H1 (cell line): ENCODE data around the gene CCDC183. TPM values are rescaled to one million over a fixed set of nuclear protein-coding genes. Genes with fewer than 3 reads are reported as not detected.

Experiments used
- CTCF ChIA-PET: fragments of 300-600 bp; sonication (Branson Sonifier 250); formaldehyde crosslinking; loops from one replicate; lab custom pipeline; 2021; ENCODE audit not compliant: partially characterized antibody; lab: Charles Lee
- POLR2A ChIA-PET: fragments of 300-600 bp; sonication (Branson Sonifier 250); formaldehyde crosslinking; loops from one replicate; lab custom pipeline; 2021; ENCODE audit warnings: inconsistent platforms; ENCODE audit not compliant: partially characterized antibody; lab: Charles Lee
- DNase-seq, 2 experiments: peaks; one replicate each; pipeline versions ENCODE4 v3.0.0 to v3.0.0-alpha.2; 2010 to 2022; ENCODE audit warnings: low spot score in 2 of 2, low read depth in 1 of 2, mixed read lengths in 1 of 2
- FAIRE-seq: peaks from 2 replicates; lab custom pipeline; 2011; peaks lifted over from hg19 to GRCh38; lab: Jason Lieb, UNC
- H2AFZ ChIP-seq: 2 replicates; pipeline ENCODE4 v1.8.1; 2012; ENCODE audit warnings: low read length, inconsistent platforms
- H2AK5ac ChIP-seq: 2 replicates; pipeline ENCODE4 v1.6.1; 2013; ENCODE audit warnings: low read depth, low read length
- H2BK120ac ChIP-seq: replicated peaks from 2 replicates; pipeline ENCODE3; 2013; ENCODE audit warnings: low read depth, low read length, inconsistent platforms
- H2BK12ac ChIP-seq: 2 replicates; pipeline ENCODE4 v1.6.1; 2013; ENCODE audit warnings: low read depth, low read length
- H2BK15ac ChIP-seq: 2 replicates; pipeline ENCODE4 v1.6.1; 2013; ENCODE audit warnings: low read length
- H2BK20ac ChIP-seq: 2 replicates; pipeline ENCODE4 v1.6.1; 2013; ENCODE audit warnings: low read length
- H2BK5ac ChIP-seq: 2 replicates; pipeline ENCODE4 v1.6.1; 2013; ENCODE audit warnings: low read depth, low read length
- H3K14ac ChIP-seq: 2 replicates; pipeline ENCODE4 v1.6.1; 2013; ENCODE audit warnings: inconsistent platforms; ENCODE audit not compliant: insufficient read length
- H3K18ac ChIP-seq: 2 replicates; pipeline ENCODE4 v1.6.1; 2013; ENCODE audit warnings: low read length; ENCODE audit errors: extremely low read depth
- H3K23ac ChIP-seq: 2 replicates; pipeline ENCODE4 v1.6.1; 2013; ENCODE audit warnings: inconsistent platforms; ENCODE audit not compliant: insufficient read length
- H3K23me2 ChIP-seq: 2 replicates; pipeline ENCODE4 v1.6.1; 2013; ENCODE audit warnings: low read depth, low read length
- H3K27ac ChIP-seq: 2 replicates; pipeline ENCODE4 v1.6.1; 2011; ENCODE audit warnings: low read depth, low read length, inconsistent platforms
- H3K27me3 ChIP-seq, 4 experiments: replicated peaks in 1 of 4; 1 replicate in 1 of 4; 2 replicates in 3 of 4; pipeline versions ENCODE4 v1.6.1 to v1.8.1; 2011 to 2013; ENCODE audit warnings: low read length in 3 of 4, mild to moderate bottlenecking in 3 of 4, inconsistent platforms in 2 of 4, mixed read lengths in 2 of 4, moderate library complexity in 1 of 4; ENCODE audit not compliant: control insufficient read depth in 3 of 4, insufficient read depth in 3 of 4; ENCODE audit errors: extremely low read depth in 1 of 4
- H3K36me3 ChIP-seq, 4 experiments: 2 replicates each; pipeline versions ENCODE4 v1.6.1 to v1.8.1; 2011 to 2013; ENCODE audit warnings: mild to moderate bottlenecking in 4 of 4, low read length in 3 of 4, moderate library complexity in 2 of 4, control low read depth in 1 of 4, inconsistent platforms in 1 of 4; ENCODE audit not compliant: insufficient read depth in 4 of 4, control insufficient read depth in 2 of 4
- H3K4ac ChIP-seq: replicated peaks from 2 replicates; pipeline ENCODE3; 2013; ENCODE audit warnings: low read length, low read depth, mixed read lengths, inconsistent platforms; ENCODE audit not compliant: insufficient read length
- H3K4me1 ChIP-seq, 4 experiments: replicated peaks in 1 of 4; 1 replicate in 1 of 4; 2 replicates in 3 of 4; pipeline versions ENCODE4 v1.6.1 to v1.8.1; 2011 to 2013; ENCODE audit warnings: low read length in 3 of 4, inconsistent platforms in 2 of 4, mixed read lengths in 1 of 4; ENCODE audit not compliant: insufficient read depth in 4 of 4, control insufficient read depth in 3 of 4
- H3K4me2 ChIP-seq, 2 experiments: 2 replicates each; pipeline versions ENCODE4 v1.6.1 to v1.8.1; 2011 to 2013; ENCODE audit warnings: low read depth in 2 of 2, low read length in 2 of 2, control low read depth in 1 of 2, inconsistent platforms in 1 of 2, mild to moderate bottlenecking in 1 of 2; ENCODE audit not compliant: insufficient read depth in 1 of 2
- H3K4me3 ChIP-seq, 4 experiments: fragments of 200-600, 300-600 bp in 1 of 4; sonication (generic), shearing (Covaris generic), sonication (Bioruptor Twin) in 1 of 4; 2 replicates each; pipeline versions ENCODE4 v1.5.1 to v1.8.1; 2011 to 2016; ENCODE audit warnings: low read length in 4 of 4, low read depth in 3 of 4, control low read depth in 2 of 4, inconsistent platforms in 2 of 4, mild to moderate bottlenecking in 2 of 4, mixed read lengths in 1 of 4, moderate library complexity in 1 of 4; ENCODE audit not compliant: insufficient read depth in 2 of 4; ENCODE audit errors: extremely low read depth in 1 of 4
- H3K56ac ChIP-seq: replicated peaks from 2 replicates; pipeline ENCODE3; 2013; ENCODE audit warnings: low read depth, mild to moderate bottlenecking, mixed read lengths, low read length, inconsistent platforms; ENCODE audit not compliant: insufficient read length
- H3K79me1 ChIP-seq: 2 replicates; pipeline ENCODE4 v1.6.1; 2013; ENCODE audit warnings: low read depth, low read length, control low read depth
- H3K79me2 ChIP-seq, 2 experiments: 2 replicates each; pipeline versions ENCODE4 v1.6.1 to v1.8.1; 2012 to 2013; ENCODE audit warnings: low read length in 2 of 2, mild to moderate bottlenecking in 2 of 2, inconsistent platforms in 1 of 2; ENCODE audit not compliant: insufficient read depth in 2 of 2, control insufficient read depth in 1 of 2
- H3K9ac ChIP-seq, 4 experiments: replicated peaks in 1 of 4; 1 replicate in 1 of 4; 2 replicates in 3 of 4; pipeline versions ENCODE4 v1.6.1 to v1.8.1; 2011 to 2013; ENCODE audit warnings: low read depth in 3 of 4, low read length in 3 of 4, control low read depth in 2 of 4, mild to moderate bottlenecking in 2 of 4, moderate library complexity in 2 of 4, inconsistent platforms in 1 of 4; ENCODE audit errors: extremely low read depth in 1 of 4
- H3K9me3 ChIP-seq, 2 experiments: 2 replicates each; pipeline versions ENCODE4 v1.6.1 to v1.8.1; 2012 to 2013; ENCODE audit warnings: mild to moderate bottlenecking in 2 of 2, moderate library complexity in 2 of 2, control low read depth in 1 of 2, inconsistent platforms in 1 of 2, low read depth in 1 of 2, low read length in 1 of 2, mixed read lengths in 1 of 2; ENCODE audit not compliant: insufficient read depth in 2 of 2
- H4K20me1 ChIP-seq, 2 experiments: replicated peaks in 1 of 2; 2 replicates each; pipeline versions ENCODE3 to v1.8.1; 2011 to 2013; ENCODE audit warnings: inconsistent platforms in 2 of 2, low read length in 2 of 2, mild to moderate bottlenecking in 1 of 2; ENCODE audit not compliant: insufficient read depth in 2 of 2, control insufficient read depth in 1 of 2
- H4K5ac ChIP-seq: 2 replicates; pipeline ENCODE4 v1.6.1; 2013; ENCODE audit warnings: low read length, low read depth, mixed read lengths, inconsistent platforms; ENCODE audit not compliant: insufficient read length
- H4K8ac ChIP-seq: 2 replicates; pipeline ENCODE4 v1.8.0; 2013; ENCODE audit warnings: mild to moderate bottlenecking, moderate library complexity, low read length, inconsistent platforms; ENCODE audit not compliant: insufficient read depth; ENCODE audit errors: extremely low read depth
- H4K91ac ChIP-seq: replicated peaks from 2 replicates; pipeline ENCODE3; 2013; ENCODE audit warnings: low read length, mixed read lengths, inconsistent platforms; ENCODE audit not compliant: insufficient read length
- CBX8 ChIP-seq: fragments of 300-800, 300-1000 bp; sonication (generic); IDR thresholded peaks from 2 replicates; pipeline ENCODE4 v1.7.1; 2016; ENCODE audit warnings: low read depth, low read length, borderline replicate concordance
- KDM5A ChIP-seq: fragments of 200-600 bp; IDR thresholded peaks from 2 replicates; pipeline ENCODE4 v1.7.1; 2012; ENCODE audit warnings: mild to moderate bottlenecking, low read length, inconsistent platforms, mixed read lengths
- POLR2A ChIP-seq, 2 experiments: IDR thresholded peaks; 1 replicate in 1 of 2; 2 replicates in 1 of 2; pipeline ENCODE4 v1.6.1; 2011; ENCODE audit warnings: low read depth in 2 of 2, low read length in 2 of 2, mild to moderate bottlenecking in 2 of 2; ENCODE audit errors: control extremely low read depth in 1 of 2
- RBBP5 ChIP-seq: IDR thresholded peaks from 2 replicates; pipeline ENCODE4 v1.7.1; 2012; ENCODE audit warnings: low read depth, mild to moderate bottlenecking, inconsistent platforms, low read length, moderate library complexity, borderline replicate concordance
- WGBS, 2 experiments: shearing (Covaris generic) in 1 of 2; methylation state at CpG; one replicate each; pipeline versions ENCODE4 v1.1.6 to v1.1.7; 2013 to 2015; ENCODE audit warnings: low lambda C conversion rate in 2 of 2, mixed read lengths in 2 of 2, inconsistent platforms in 1 of 2, low coverage in 1 of 2, missing lambda C conversion rate in 1 of 2; ENCODE audit not compliant: insufficient replicate concordance in 2 of 2, insufficient coverage in 1 of 2, insufficient read length in 1 of 2; ENCODE audit errors: extremely low coverage in 1 of 2, missing lambda C conversion rate in 1 of 2; 5-methylcytosine and 5-hydroxymethylcytosine counted together
- polyA plus RNA-seq, 7 experiments: library from polyadenylated mRNA; depleted of rRNA in 3 of 7; stranded (reverse) in 5 of 7; unstranded in 2 of 7; fragments of >200 nt in 5 of 7; fragments of 200-250 nt in 2 of 7; gene quantifications; 1 replicate in 5 of 7; 2 replicates in 1 of 7; 4 replicates in 1 of 7; pipeline versions ENCODE4 v1.2.1 to v1.2.3, GENCODE V29; 2011 to 2013; ENCODE audit warnings: missing spikeins in 2 of 7, mixed read lengths in 2 of 7
- total RNA-seq: library from RNA; stranded (reverse); fragmentation: NEBNext Ultra II Directional; extraction: Animal tissue kit (Norgen Biotek cat#: 25700); gene quantifications from 2 replicates; pipeline ENCODE4 v1.2.1, GENCODE V29; 2021

The CCDC183 gene
- total and polyA plus RNA-seq, 2 of the 8 experiments (the other 6 are each of a cell fraction or from before 2014, with no cell fraction given), result 0.51 to 1.6 TPM

DNA sequence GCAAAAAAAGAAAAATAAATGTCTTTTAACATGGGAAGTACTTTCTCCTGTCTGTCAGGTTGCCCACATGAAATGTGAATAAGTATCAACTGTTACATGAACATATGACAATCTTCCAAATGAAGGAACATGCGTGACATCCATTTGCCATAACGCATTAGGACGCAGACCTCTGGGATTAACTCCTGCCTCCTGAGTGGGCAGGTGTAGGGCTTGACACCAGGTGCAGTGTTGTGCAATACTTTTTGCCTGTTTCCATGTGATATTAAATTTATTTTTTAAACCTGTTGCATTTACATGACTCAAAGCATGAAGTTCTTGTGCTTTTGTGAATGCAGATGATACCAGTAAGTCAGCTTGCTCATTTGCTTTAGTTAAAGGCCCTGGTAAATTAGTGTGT lies 13.7 kb upstream of the CCDC183 start:
- ChIA-PET CTCF (interaction anchor here (1.3 to 8.0 kb wide), 3 partner anchors 15 to 247 kb away, joined by 3 to 88 read pairs (median 5); partner anchors contain the start of genes AJM1 and LCN15), POLR2A (no interaction called here)
- Histone ChIP-seq H4K5ac (no peak overlapping the region), H3K4me3 (no peak overlapping the region), H2BK15ac (no peak overlapping the region), H2BK12ac (no peak overlapping the region), H2BK5ac (no peak overlapping the region), H3K56ac (no peak overlapping the region), H3K14ac (no peak overlapping the region), H3K9me3 (no peaks in the 10 kb centered on the region; a peak in 1 of 4 replicates), H3K23ac (no peak overlapping the region), H3K4me1 (no peaks in the 10 kb centered on the region; a peak in 1 of 7 replicates), H4K20me1 (no peaks in the 10 kb centered on the region), H3K79me1 (no peaks in the 10 kb centered on the region), H3K79me2 (no peaks in the 10 kb centered on the region), H3K4me2 (no peak overlapping the region), H3K36me3 (no peaks in the 10 kb centered on the region), H3K27me3 (peaks cover 0 to 4% (median 1%) of the 10 kb centered on the region in 4 experiments; a peak in 3 of 7 replicates), H2AFZ (no peak overlapping the region), H2BK120ac (no peak overlapping the region), H3K4ac (no peak overlapping the region), H2AK5ac (no peak overlapping the region), H2BK20ac (no peak overlapping the region), H3K18ac (no peak overlapping the region), H3K23me2 (no peaks in the 10 kb centered on the region), H4K91ac (no peak overlapping the region), H4K8ac (no peak overlapping the region), H3K27ac (no peak overlapping the region), H3K9ac (no peak overlapping the region)
- DNase-seq, result no peak
- FAIRE-seq, result no peak
- WGBS, 2 experiments, result 98% methylated on average over 3 of the region's 3 CpGs; no CpG with 5 or more reads in 1 of the 2 experiments
- TF ChIP-seq KDM5A (no peak), POLR2A (IDR thresholded peaks at IDR 0.05; ENCODE audit: control extremely low read depth in 1 of 2, low read depth in 2 of 2, low read length in 2 of 2) (no peak), CBX8 (no peak), RBBP5 (no peak)
